H1 (cell line): Measurements from ENCODE around the gene GCFC2. TPM values are rescaled to one million over a fixed set of nuclear protein-coding genes. Genes with fewer than 3 reads are reported as not detected.

Source experiments
- CTCF ChIA-PET: fragments of 300-600 bp; sonication (Branson Sonifier 250); formaldehyde crosslinking; loops from one replicate; lab custom pipeline; 2021; ENCODE audit not compliant: partially characterized antibody; lab: Charles Lee
- POLR2A ChIA-PET: fragments of 300-600 bp; sonication (Branson Sonifier 250); formaldehyde crosslinking; loops from one replicate; lab custom pipeline; 2021; ENCODE audit warnings: inconsistent platforms; ENCODE audit not compliant: partially characterized antibody; lab: Charles Lee
- DNase-seq, 2 experiments: peaks; one replicate each; pipeline versions ENCODE4 v3.0.0 to v3.0.0-alpha.2; 2010 to 2022; ENCODE audit warnings: low spot score in 2 of 2, low read depth in 1 of 2, mixed read lengths in 1 of 2
- FAIRE-seq: peaks from 2 replicates; lab custom pipeline; 2011; peaks lifted over from hg19 to GRCh38; lab: Jason Lieb, UNC
- H2AFZ ChIP-seq: 2 replicates; pipeline ENCODE4 v1.8.1; 2012; ENCODE audit warnings: low read length, inconsistent platforms
- H2AK5ac ChIP-seq: 2 replicates; pipeline ENCODE4 v1.6.1; 2013; ENCODE audit warnings: low read depth, low read length
- H2BK120ac ChIP-seq: replicated peaks from 2 replicates; pipeline ENCODE3; 2013; ENCODE audit warnings: low read depth, low read length, inconsistent platforms
- H2BK12ac ChIP-seq: 2 replicates; pipeline ENCODE4 v1.6.1; 2013; ENCODE audit warnings: low read depth, low read length
- H2BK15ac ChIP-seq: 2 replicates; pipeline ENCODE4 v1.6.1; 2013; ENCODE audit warnings: low read length
- H2BK20ac ChIP-seq: 2 replicates; pipeline ENCODE4 v1.6.1; 2013; ENCODE audit warnings: low read length
- H2BK5ac ChIP-seq: 2 replicates; pipeline ENCODE4 v1.6.1; 2013; ENCODE audit warnings: low read depth, low read length
- H3K14ac ChIP-seq: 2 replicates; pipeline ENCODE4 v1.6.1; 2013; ENCODE audit warnings: inconsistent platforms; ENCODE audit not compliant: insufficient read length
- H3K18ac ChIP-seq: 2 replicates; pipeline ENCODE4 v1.6.1; 2013; ENCODE audit warnings: low read length; ENCODE audit errors: extremely low read depth
- H3K23ac ChIP-seq: 2 replicates; pipeline ENCODE4 v1.6.1; 2013; ENCODE audit warnings: inconsistent platforms; ENCODE audit not compliant: insufficient read length
- H3K23me2 ChIP-seq: 2 replicates; pipeline ENCODE4 v1.6.1; 2013; ENCODE audit warnings: low read depth, low read length
- H3K27ac ChIP-seq: 2 replicates; pipeline ENCODE4 v1.6.1; 2011; ENCODE audit warnings: low read depth, low read length, inconsistent platforms
- H3K27me3 ChIP-seq, 4 experiments: replicated peaks in 1 of 4; 1 replicate in 1 of 4; 2 replicates in 3 of 4; pipeline versions ENCODE4 v1.6.1 to v1.8.1; 2011 to 2013; ENCODE audit warnings: low read length in 3 of 4, mild to moderate bottlenecking in 3 of 4, inconsistent platforms in 2 of 4, mixed read lengths in 2 of 4, moderate library complexity in 1 of 4; ENCODE audit not compliant: control insufficient read depth in 3 of 4, insufficient read depth in 3 of 4; ENCODE audit errors: extremely low read depth in 1 of 4
- H3K36me3 ChIP-seq, 4 experiments: 2 replicates each; pipeline versions ENCODE4 v1.6.1 to v1.8.1; 2011 to 2013; ENCODE audit warnings: mild to moderate bottlenecking in 4 of 4, low read length in 3 of 4, moderate library complexity in 2 of 4, control low read depth in 1 of 4, inconsistent platforms in 1 of 4; ENCODE audit not compliant: insufficient read depth in 4 of 4, control insufficient read depth in 2 of 4
- H3K4ac ChIP-seq: replicated peaks from 2 replicates; pipeline ENCODE3; 2013; ENCODE audit warnings: low read length, low read depth, mixed read lengths, inconsistent platforms; ENCODE audit not compliant: insufficient read length
- H3K4me1 ChIP-seq, 4 experiments: replicated peaks in 1 of 4; 1 replicate in 1 of 4; 2 replicates in 3 of 4; pipeline versions ENCODE4 v1.6.1 to v1.8.1; 2011 to 2013; ENCODE audit warnings: low read length in 3 of 4, inconsistent platforms in 2 of 4, mixed read lengths in 1 of 4; ENCODE audit not compliant: insufficient read depth in 4 of 4, control insufficient read depth in 3 of 4
- H3K4me2 ChIP-seq, 2 experiments: 2 replicates each; pipeline versions ENCODE4 v1.6.1 to v1.8.1; 2011 to 2013; ENCODE audit warnings: low read depth in 2 of 2, low read length in 2 of 2, control low read depth in 1 of 2, inconsistent platforms in 1 of 2, mild to moderate bottlenecking in 1 of 2; ENCODE audit not compliant: insufficient read depth in 1 of 2
- H3K4me3 ChIP-seq, 4 experiments: fragments of 200-600, 300-600 bp in 1 of 4; sonication (generic), shearing (Covaris generic), sonication (Bioruptor Twin) in 1 of 4; 2 replicates each; pipeline versions ENCODE4 v1.5.1 to v1.8.1; 2011 to 2016; ENCODE audit warnings: low read length in 4 of 4, low read depth in 3 of 4, control low read depth in 2 of 4, inconsistent platforms in 2 of 4, mild to moderate bottlenecking in 2 of 4, mixed read lengths in 1 of 4, moderate library complexity in 1 of 4; ENCODE audit not compliant: insufficient read depth in 2 of 4; ENCODE audit errors: extremely low read depth in 1 of 4
- H3K56ac ChIP-seq: replicated peaks from 2 replicates; pipeline ENCODE3; 2013; ENCODE audit warnings: low read depth, mild to moderate bottlenecking, mixed read lengths, low read length, inconsistent platforms; ENCODE audit not compliant: insufficient read length
- H3K79me1 ChIP-seq: 2 replicates; pipeline ENCODE4 v1.6.1; 2013; ENCODE audit warnings: low read depth, low read length, control low read depth
- H3K79me2 ChIP-seq, 2 experiments: 2 replicates each; pipeline versions ENCODE4 v1.6.1 to v1.8.1; 2012 to 2013; ENCODE audit warnings: low read length in 2 of 2, mild to moderate bottlenecking in 2 of 2, inconsistent platforms in 1 of 2; ENCODE audit not compliant: insufficient read depth in 2 of 2, control insufficient read depth in 1 of 2
- H3K9ac ChIP-seq, 4 experiments: replicated peaks in 1 of 4; 1 replicate in 1 of 4; 2 replicates in 3 of 4; pipeline versions ENCODE4 v1.6.1 to v1.8.1; 2011 to 2013; ENCODE audit warnings: low read depth in 3 of 4, low read length in 3 of 4, control low read depth in 2 of 4, mild to moderate bottlenecking in 2 of 4, moderate library complexity in 2 of 4, inconsistent platforms in 1 of 4; ENCODE audit errors: extremely low read depth in 1 of 4
- H3K9me3 ChIP-seq, 2 experiments: 2 replicates each; pipeline versions ENCODE4 v1.6.1 to v1.8.1; 2012 to 2013; ENCODE audit warnings: mild to moderate bottlenecking in 2 of 2, moderate library complexity in 2 of 2, control low read depth in 1 of 2, inconsistent platforms in 1 of 2, low read depth in 1 of 2, low read length in 1 of 2, mixed read lengths in 1 of 2; ENCODE audit not compliant: insufficient read depth in 2 of 2
- H4K20me1 ChIP-seq, 2 experiments: replicated peaks in 1 of 2; 2 replicates each; pipeline versions ENCODE3 to v1.8.1; 2011 to 2013; ENCODE audit warnings: inconsistent platforms in 2 of 2, low read length in 2 of 2, mild to moderate bottlenecking in 1 of 2; ENCODE audit not compliant: insufficient read depth in 2 of 2, control insufficient read depth in 1 of 2
- H4K5ac ChIP-seq: 2 replicates; pipeline ENCODE4 v1.6.1; 2013; ENCODE audit warnings: low read length, low read depth, mixed read lengths, inconsistent platforms; ENCODE audit not compliant: insufficient read length
- H4K8ac ChIP-seq: 2 replicates; pipeline ENCODE4 v1.8.0; 2013; ENCODE audit warnings: mild to moderate bottlenecking, moderate library complexity, low read length, inconsistent platforms; ENCODE audit not compliant: insufficient read depth; ENCODE audit errors: extremely low read depth
- H4K91ac ChIP-seq: replicated peaks from 2 replicates; pipeline ENCODE3; 2013; ENCODE audit warnings: low read length, mixed read lengths, inconsistent platforms; ENCODE audit not compliant: insufficient read length
- CTBP2 ChIP-seq: IDR thresholded peaks from 2 replicates; pipeline ENCODE4 v1.7.0; 2011; ENCODE audit warnings: borderline replicate concordance, mild to moderate bottlenecking, moderate library complexity, mixed read lengths, low read length; ENCODE audit not compliant: insufficient read depth, insufficient read length
- POLR2AphosphoS5 ChIP-seq: IDR thresholded peaks from 2 replicates; pipeline ENCODE4 v1.6.1; 2011; ENCODE audit warnings: low read depth, low read length
- SIRT6 ChIP-seq: IDR thresholded peaks from one replicate; pipeline ENCODE4 v1.7.1; 2012; ENCODE audit warnings: low read length, inconsistent platforms
- TBP ChIP-seq: IDR thresholded peaks from 2 replicates; pipeline ENCODE4 v1.6.1; 2011; ENCODE audit warnings: low read depth, low read length, improper control_type of control experiment
- WGBS, 2 experiments: shearing (Covaris generic) in 1 of 2; methylation state at CpG; one replicate each; pipeline versions ENCODE4 v1.1.6 to v1.1.7; 2013 to 2015; ENCODE audit warnings: low lambda C conversion rate in 2 of 2, mixed read lengths in 2 of 2, inconsistent platforms in 1 of 2, low coverage in 1 of 2, missing lambda C conversion rate in 1 of 2; ENCODE audit not compliant: insufficient replicate concordance in 2 of 2, insufficient coverage in 1 of 2, insufficient read length in 1 of 2; ENCODE audit errors: extremely low coverage in 1 of 2, missing lambda C conversion rate in 1 of 2; 5-methylcytosine and 5-hydroxymethylcytosine counted together
- polyA plus RNA-seq, 7 experiments: library from polyadenylated mRNA; depleted of rRNA in 3 of 7; stranded (reverse) in 5 of 7; unstranded in 2 of 7; fragments of >200 nt in 5 of 7; fragments of 200-250 nt in 2 of 7; gene quantifications; 1 replicate in 5 of 7; 2 replicates in 1 of 7; 4 replicates in 1 of 7; pipeline versions ENCODE4 v1.2.1 to v1.2.3, GENCODE V29; 2011 to 2013; ENCODE audit warnings: missing spikeins in 2 of 7, mixed read lengths in 2 of 7
- total RNA-seq: library from RNA; stranded (reverse); fragmentation: NEBNext Ultra II Directional; extraction: Animal tissue kit (Norgen Biotek cat#: 25700); gene quantifications from 2 replicates; pipeline ENCODE4 v1.2.1, GENCODE V29; 2021

GCFC2 gene
- total and polyA plus RNA-seq, 2 of the 8 experiments (the other 6 are each of a cell fraction or from before 2014, with no cell fraction given), result 5.6 to 19.1 TPM

- CTCF ChIA-PET, result interaction anchor here (0.7 to 3.7 kb wide), 2 partner anchors 10 to 26 kb away, joined by 3 to 14 read pairs; no protein-coding TSS in a partner anchor
- H3K4me2 ChIP-seq, result no peak overlapping the region
Measured at GRCh38 chr2:75666911-75667310, 43.8 kb downstream of the GCFC2 start.

More at GRCh38 chr2:75666911-75667310, 43.8 kb downstream of the GCFC2 start:
- Histone ChIP-seq H3K4me3 (no peak overlapping the region), H3K23me2 (no peaks in the 10 kb centered on the region), H3K4ac (no peak overlapping the region), H2BK15ac (no peak overlapping the region), H2BK120ac (no peak overlapping the region), H4K91ac (no peak overlapping the region), H3K36me3 (peaks cover 0 to 43% (median 8%) of the 10 kb centered on the region in 4 experiments; a peak in 4 of 8 replicates), H3K79me1 (no peaks in the 10 kb centered on the region), H3K27me3 (no peaks in the 10 kb centered on the region), H3K27ac (no peak overlapping the region), H2AFZ (no peak overlapping the region), H4K8ac (no peak overlapping the region), H3K9ac (no peak overlapping the region), H4K5ac (no peak overlapping the region), H4K20me1 (no peaks in the 10 kb centered on the region), H3K9me3 (no peaks in the 10 kb centered on the region), H3K79me2 (no peaks in the 10 kb centered on the region), H2BK12ac (no peak overlapping the region), H2AK5ac (no peak overlapping the region), H3K14ac (no peak overlapping the region), H2BK20ac (no peak overlapping the region), H3K23ac (no peak overlapping the region), H3K18ac (no peak overlapping the region), H2BK5ac (no peak overlapping the region), H3K56ac (no peak overlapping the region), H3K4me1 (0 out of 7 replicates have a peak, but pooled peaks cover 0 to 2% (median under 1%) of the 10 kb centered on the region in 4 experiments)
- DNase-seq (no peak), FAIRE-seq (no peak)
- TF ChIP-seq POLR2AphosphoS5, result no peak
- TF ChIP-seq TBP, result no peak
- no peak for TF ChIP-seq CTBP2
- TF ChIP-seq SIRT6, result no peak
- POLR2A ChIA-PET, result interaction anchor here (0.6 to 0.8 kb wide), 2 partner anchors 19 to 868 kb away, joined by 3 to 4 read pairs; no protein-coding TSS in a partner anchor
- WGBS, 2 experiments, result 94% methylated on average over 6 of the region's 6 CpGs; no CpG with 5 or more reads in 1 of the 2 experiments
